Measurements from ENCODE around the gene DCAF17.
A peak's percentile ranks its signal among the peaks of the same experiment; 100 is the strongest.
"Not testable (repeated sequence)": the region's sequence is repeated elsewhere in the genome, so short reads cannot be mapped to it uniquely, and the experiment has no call there.

Gene DCAF17

GRCh38 chr2:171422710-171423495 lies 11.1 kb upstream of the DCAF17 start:
- H3K27me3 Mint-ChIP-seq, H3K4me3 Mint-ChIP-seq, ATAC-seq, H3K27ac Mint-ChIP-seq: not testable (repeated sequence)
- Mint-ChIP-seq H3K4me1 (peaks cover 25% of the 10 kb centered on the region), H3K36me3 (peaks cover 68% of the 10 kb centered on the region), H3K9me3 (peaks cover 14% of the 10 kb centered on the region)

- ATAC-seq = no peak
- Mint-ChIP-seq H3K4me3 (no peak overlapping the region), H3K36me3 (peaks cover 52% of the 10 kb centered on the region), H3K27ac (no peak overlapping the region), H3K27me3 (no peaks in the 10 kb centered on the region), H3K4me1 (peaks cover 33% of the 10 kb centered on the region), H3K9me3 (peaks cover 7% of the 10 kb centered on the region)
Measured at GRCh38 chr2:171430516-171431410, 3.3 kb upstream of the DCAF17 start.

GRCh38 chr2:171431677-171432167 lies 2.3 kb upstream of the DCAF17 start:
- Mint-ChIP-seq H3K36me3 (peaks cover 52% of the 10 kb centered on the region), H3K9me3 (peaks cover 4% of the 10 kb centered on the region), H3K4me3 (peak overlapping the region; percentile 43), H3K27ac (peak overlapping the region; percentile 92), H3K4me1 (peaks cover 35% of the 10 kb centered on the region), H3K27me3 (no peaks in the 10 kb centered on the region)
- no peak for ATAC-seq

- Mint-ChIP-seq H3K27ac (peak overlapping the region; percentile 92), H3K9me3 (peaks cover 4% of the 10 kb centered on the region), H3K4me3 (peak overlapping the region; percentile 90), H3K27me3 (no peaks in the 10 kb centered on the region), H3K36me3 (peaks cover 52% of the 10 kb centered on the region), H3K4me1 (peaks cover 36% of the 10 kb centered on the region)
- ATAC-seq = no peak
Measured at GRCh38 chr2:171432206-171432968, 1.6 kb upstream of the DCAF17 start.

- Mint-ChIP-seq H3K4me3 (peak overlapping the region; percentile 90), H3K27ac (peak overlapping the region; percentile 92), H3K36me3 (peaks cover 54% of the 10 kb centered on the region), H3K27me3 (no peaks in the 10 kb centered on the region), H3K9me3 (peaks cover 4% of the 10 kb centered on the region), H3K4me1 (peaks cover 44% of the 10 kb centered on the region)
- ATAC-seq = peak; percentile 50
Measured at GRCh38 chr2:171432969-171433762, 860 bp upstream of the DCAF17 start.

GRCh38 chr2:171433763-171434012 lies 338 bp upstream of the DCAF17 start, which contains the start of gene METTL8:
METTL8 (minus strand) TSS chr2:171433990; CDS start chr2:171392185, 41,805 bp downstream.
- Mint-ChIP-seq H3K27me3 (no peaks in the 10 kb centered on the region), H3K27ac (peak within 1 kb of the TSS; percentile 92), H3K4me3 (peak within 1 kb of the TSS; percentile 90), H3K36me3 (peaks cover 55% of the 10 kb centered on the region), H3K4me1 (peaks cover 49% of the 10 kb centered on the region), H3K9me3 (peaks cover 4% of the 10 kb centered on the region)
- no peak for ATAC-seq

GRCh38 chr2:171436307-171436706 lies 2.3 kb downstream of the DCAF17 start:
- peaks cover 61% of the 10 kb centered on the region for H3K4me1 Mint-ChIP-seq
- no peak overlapping the region for H3K4me3 Mint-ChIP-seq
- no peaks in the 10 kb centered on the region for H3K9me3 Mint-ChIP-seq
- no peaks in the 10 kb centered on the region for H3K27me3 Mint-ChIP-seq
- H3K27ac Mint-ChIP-seq = no peak overlapping the region
- H3K36me3 Mint-ChIP-seq = peaks cover 57% of the 10 kb centered on the region
- ATAC-seq = no peak

- ATAC-seq = no peak
- no peaks in the 10 kb centered on the region for H3K27me3 Mint-ChIP-seq
- no peak overlapping the region for H3K4me3 Mint-ChIP-seq
- no peaks in the 10 kb centered on the region for H3K9me3 Mint-ChIP-seq
- peaks cover 54% of the 10 kb centered on the region for H3K36me3 Mint-ChIP-seq
- H3K27ac Mint-ChIP-seq = no peak overlapping the region
- H3K4me1 Mint-ChIP-seq = peaks cover 28% of the 10 kb centered on the region
Measured at GRCh38 chr2:171441470-171441869, 7.4 kb downstream of the DCAF17 start.

- Mint-ChIP-seq H3K36me3 (peaks cover 42% of the 10 kb centered on the region), H3K27ac (no peak overlapping the region), H3K9me3 (no peaks in the 10 kb centered on the region), H3K4me3 (no peak overlapping the region), H3K4me1 (no peaks in the 10 kb centered on the region), H3K27me3 (no peaks in the 10 kb centered on the region)
- ATAC-seq = no peak
Measured at GRCh38 chr2:171447675-171448074, 13.6 kb downstream of the DCAF17 start.

GRCh38 chr2:171451074-171451473 lies 17.0 kb downstream of the DCAF17 start:
- H3K4me3 Mint-ChIP-seq = no peak overlapping the region
- H3K27ac Mint-ChIP-seq = no peak overlapping the region
- peaks cover 3% of the 10 kb centered on the region for H3K9me3 Mint-ChIP-seq
- H3K36me3 Mint-ChIP-seq = peaks cover 51% of the 10 kb centered on the region
- ATAC-seq = no peak
- no peaks in the 10 kb centered on the region for H3K4me1 Mint-ChIP-seq
- H3K27me3 Mint-ChIP-seq = no peaks in the 10 kb centered on the region

- ATAC-seq = no peak
- no peaks in the 10 kb centered on the region for H3K27me3 Mint-ChIP-seq
- no peaks in the 10 kb centered on the region for H3K4me1 Mint-ChIP-seq
- peaks cover 5% of the 10 kb centered on the region for H3K9me3 Mint-ChIP-seq
- no peak overlapping the region for H3K4me3 Mint-ChIP-seq
- peaks cover 57% of the 10 kb centered on the region for H3K36me3 Mint-ChIP-seq
- H3K27ac Mint-ChIP-seq = no peak overlapping the region
Measured at GRCh38 chr2:171452773-171453172, 18.7 kb downstream of the DCAF17 start.

- Mint-ChIP-seq H3K27me3 (no peaks in the 10 kb centered on the region), H3K27ac (no peak overlapping the region), H3K4me3 (no peak overlapping the region), H3K4me1 (no peaks in the 10 kb centered on the region), H3K9me3 (peaks cover 5% of the 10 kb centered on the region), H3K36me3 (peaks cover 57% of the 10 kb centered on the region)
- no peak for ATAC-seq
Measured at GRCh38 chr2:171459498-171459897, 25.5 kb downstream of the DCAF17 start.

- no peaks in the 10 kb centered on the region for H3K27me3 Mint-ChIP-seq
- peaks cover 49% of the 10 kb centered on the region for H3K36me3 Mint-ChIP-seq
- peaks cover 5% of the 10 kb centered on the region for H3K9me3 Mint-ChIP-seq
- H3K4me1 Mint-ChIP-seq = no peaks in the 10 kb centered on the region
- no peak overlapping the region for H3K27ac Mint-ChIP-seq
- H3K4me3 Mint-ChIP-seq = no peak overlapping the region
- no peak for ATAC-seq
Measured at GRCh38 chr2:171460537-171460936, 26.5 kb downstream of the DCAF17 start.

GRCh38 chr2:171469176-171469575 lies 35.1 kb downstream of the DCAF17 start:
- Mint-ChIP-seq H3K36me3 (peaks cover 57% of the 10 kb centered on the region), H3K27ac (no peak overlapping the region), H3K4me1 (no peaks in the 10 kb centered on the region), H3K9me3 (no peaks in the 10 kb centered on the region), H3K27me3 (no peaks in the 10 kb centered on the region), H3K4me3 (no peak overlapping the region)
- ATAC-seq = no peak
